CD4-positive, alpha-beta T cell treated with Interferon gamma for 1 hour (primary cell): ENCODE results near the gene ZNF132.
"Not testable (repeated sequence)": the region's sequence is repeated elsewhere in the genome, so short reads cannot be mapped to it uniquely, and the experiment has no call there.

Experiments used
- DNase-seq: peaks from one replicate; pipeline ENCODE4 v3.0.0-alpha.2; 2020

ZNF132 gene

DNA sequence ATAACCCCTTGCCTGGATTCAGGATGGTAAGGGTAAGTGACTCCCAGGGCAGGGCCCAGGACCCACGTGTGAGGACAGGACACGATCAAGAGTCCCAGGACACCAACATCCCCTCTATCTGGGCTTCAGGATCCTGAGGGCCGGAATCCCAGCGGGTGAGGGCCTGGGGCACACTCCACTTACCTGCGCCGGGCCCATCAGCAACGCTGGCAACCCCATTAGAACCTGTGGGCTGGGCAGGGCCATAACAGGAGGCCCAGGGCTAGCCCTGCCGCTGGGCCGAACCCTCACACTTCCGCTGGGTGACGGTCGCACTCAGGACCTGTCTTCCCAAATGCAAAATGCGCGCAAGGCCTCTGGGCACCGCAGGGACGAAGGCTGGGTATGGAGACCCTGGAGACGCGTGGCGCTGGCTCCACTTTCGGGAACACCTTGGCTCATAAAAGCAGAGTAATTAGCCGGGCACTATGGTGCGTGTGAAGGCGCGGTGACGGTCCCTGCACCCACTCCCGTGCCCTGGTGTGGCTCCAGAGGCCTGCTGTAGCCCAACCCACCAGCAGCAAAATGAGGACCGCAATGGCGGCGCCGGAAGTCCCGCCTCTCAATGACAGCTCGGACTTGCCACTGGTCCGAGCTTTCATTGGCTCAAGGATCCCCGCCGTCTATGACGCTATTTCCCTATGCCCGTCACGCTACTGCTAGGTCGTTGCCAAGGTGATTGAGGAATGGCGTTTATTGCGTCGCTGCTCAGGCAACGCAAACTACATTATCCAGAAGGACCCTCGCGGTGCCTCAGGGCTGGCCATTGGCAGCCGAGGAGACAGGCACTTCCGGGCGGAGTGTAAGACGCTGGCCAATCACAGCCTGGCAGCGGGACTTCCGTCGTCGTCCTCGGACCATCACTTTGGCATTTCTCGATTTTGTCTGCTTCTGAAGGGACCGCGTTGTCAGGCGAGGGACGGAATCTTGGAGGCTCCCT is at the start of gene ZNF132:
ZNF132 (minus strand) TSS at position 578 of the 979 bp plus-strand sequence; CDS start at position 246, 332 bp downstream.
- DNase-seq, result peak; percentile 99

DNA sequence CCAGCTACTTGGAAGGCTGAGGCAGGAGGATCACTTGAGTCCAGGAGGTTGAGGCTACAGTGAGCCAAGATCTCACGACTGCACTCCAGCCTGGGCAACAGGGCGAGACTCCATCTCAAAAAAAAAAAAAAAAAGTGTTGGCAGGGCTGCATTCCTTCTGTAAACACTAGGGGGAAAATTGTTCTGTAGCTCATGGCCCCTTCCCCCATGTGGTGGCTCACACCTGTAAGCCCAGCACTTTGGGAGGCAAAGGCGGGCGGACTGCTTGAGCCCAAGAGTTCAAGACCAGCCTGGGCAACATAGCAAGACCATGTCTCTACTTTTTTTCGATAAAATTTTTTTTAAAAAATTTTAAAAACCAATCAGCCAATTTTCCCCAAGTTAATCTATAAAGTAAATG is 44.4 kb upstream of the ZNF132 start:
- not testable (repeated sequence) for DNase-seq

DNA sequence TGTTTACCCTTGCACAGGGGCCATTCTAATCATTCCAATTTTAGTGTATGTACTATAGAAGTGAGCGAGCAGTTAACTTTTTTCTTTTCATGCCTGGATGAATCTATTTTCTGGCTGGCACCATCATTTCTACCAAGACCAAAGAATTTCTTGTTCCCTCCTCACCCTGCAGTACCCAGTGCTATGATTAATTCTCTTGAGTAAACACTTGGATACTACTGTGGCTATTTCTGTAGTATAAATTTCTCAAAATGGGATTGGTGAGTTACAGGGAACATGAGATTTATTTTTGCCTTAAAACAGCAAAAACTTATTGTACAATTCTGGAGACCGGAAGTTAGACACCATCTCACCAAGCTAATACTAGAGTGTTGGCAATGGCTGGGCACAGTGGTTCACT is 43.8 kb upstream of the ZNF132 start:
- no peak for DNase-seq

DNA sequence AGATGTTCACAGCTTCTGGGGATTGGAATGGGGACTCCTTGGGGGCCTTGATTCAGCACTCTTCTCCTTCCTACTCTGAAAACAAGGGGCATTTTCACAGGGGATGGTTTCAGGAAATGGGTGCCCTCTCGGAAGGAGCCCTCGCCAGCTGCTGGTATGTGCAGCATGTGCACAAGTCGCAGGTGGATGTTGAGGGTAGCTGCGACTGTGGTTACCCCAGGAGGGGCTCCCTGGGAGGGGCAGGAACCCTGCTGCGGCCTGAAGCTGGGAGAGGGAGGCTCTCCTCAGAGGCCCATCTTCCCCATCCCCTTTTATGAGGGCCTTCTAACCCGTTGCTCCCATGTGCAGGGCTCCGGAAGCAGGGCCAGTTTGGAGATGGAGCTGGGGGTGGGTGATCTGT is 42.4 kb upstream of the ZNF132 start:
- DNase-seq, result no peak

DNA sequence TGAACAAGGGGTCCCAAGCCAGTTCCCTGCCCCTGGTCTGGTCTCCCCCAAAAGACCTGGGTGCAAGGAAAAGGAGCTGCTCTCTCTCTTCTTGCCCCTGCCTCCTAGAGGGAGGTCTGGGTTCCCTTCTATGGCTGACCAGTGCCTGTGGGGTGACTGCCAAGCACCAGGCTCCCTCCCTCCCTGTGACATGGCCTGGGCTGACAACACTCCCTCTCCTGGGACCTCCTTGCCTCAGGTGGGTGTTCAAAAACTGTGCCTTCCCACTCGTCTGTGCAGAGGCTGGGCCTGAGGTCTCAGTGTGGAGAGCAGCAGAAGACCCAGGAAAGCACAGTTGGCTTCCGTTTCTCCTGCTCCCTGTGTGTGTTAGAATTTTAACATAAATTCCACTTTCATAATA is 40.9 kb upstream of the ZNF132 start:
- DNase-seq, result no peak

DNA sequence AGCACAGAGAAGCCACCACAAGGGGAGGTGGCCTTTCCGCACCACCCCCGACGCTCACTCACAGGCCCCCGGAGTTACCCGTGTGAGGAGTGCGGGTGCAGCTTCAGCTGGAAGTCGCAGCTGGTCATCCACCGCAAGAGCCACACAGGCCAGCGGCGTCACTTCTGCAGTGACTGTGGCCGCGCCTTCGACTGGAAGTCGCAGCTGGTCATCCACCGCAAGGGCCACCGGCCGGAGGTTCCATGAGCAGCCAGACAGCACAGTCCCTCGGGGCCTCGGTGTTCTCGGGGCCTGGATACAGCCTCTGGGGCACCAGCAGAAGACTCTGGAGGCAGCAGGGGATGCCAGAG is 40.5 kb upstream of the ZNF132 start:
- no peak for DNase-seq

DNA sequence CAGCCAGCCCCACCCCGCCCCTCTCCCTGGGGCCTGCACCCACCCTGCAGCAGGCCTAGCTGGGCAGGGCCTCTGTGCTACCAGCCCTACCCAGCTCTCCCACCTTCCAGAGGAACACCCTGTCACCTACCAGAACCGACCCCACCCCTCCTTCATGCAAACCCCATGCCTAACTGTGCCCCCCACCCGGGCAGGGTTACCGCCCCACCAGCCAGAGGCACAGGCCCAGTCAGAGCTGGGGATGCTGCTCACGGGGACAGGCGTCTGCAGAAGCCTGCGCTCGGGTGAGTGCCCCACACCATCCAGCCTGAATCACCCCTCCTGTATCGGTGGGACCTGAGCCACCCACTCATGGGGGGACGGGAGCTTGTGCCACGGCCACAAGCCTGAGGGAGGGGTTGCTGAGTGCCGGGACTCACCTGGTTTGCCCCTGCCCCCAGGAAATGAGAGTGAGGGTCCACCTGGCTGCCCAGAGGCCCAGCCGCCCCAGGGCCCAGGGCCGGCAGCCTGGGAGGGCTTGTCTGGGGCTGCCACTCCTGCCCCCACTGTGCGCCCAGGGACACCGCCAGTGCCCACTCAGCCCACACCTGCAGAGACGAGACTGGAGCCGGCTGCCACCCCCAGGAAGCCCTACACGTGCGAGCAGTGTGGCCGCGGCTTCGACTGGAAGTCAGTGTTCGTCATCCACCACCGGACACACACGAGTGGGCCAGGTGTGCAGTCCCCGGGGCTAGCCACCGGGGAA is 40.0 kb upstream of the ZNF132 start:
- DNase-seq, result no peak

DNA sequence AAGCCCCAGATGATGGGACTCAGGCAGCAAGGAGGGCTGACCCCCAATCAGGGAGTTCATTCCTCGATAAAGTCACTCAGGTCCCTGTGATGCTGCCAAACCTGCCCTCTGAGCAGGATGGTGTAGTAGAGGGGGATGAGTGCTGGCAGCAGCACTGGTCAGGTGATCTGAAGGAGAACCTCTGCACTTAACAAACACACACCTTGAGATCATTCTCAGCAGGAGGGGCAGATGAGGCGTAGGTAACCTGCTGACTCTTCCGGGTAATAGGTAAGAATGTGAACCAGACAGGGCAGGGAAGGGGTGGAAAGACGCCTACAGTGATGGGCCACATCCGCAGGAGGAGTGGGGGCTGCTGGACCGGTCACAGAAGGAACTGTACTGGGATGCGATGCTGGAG is 39.4 kb upstream of the ZNF132 start:
- no peak for DNase-seq

DNA sequence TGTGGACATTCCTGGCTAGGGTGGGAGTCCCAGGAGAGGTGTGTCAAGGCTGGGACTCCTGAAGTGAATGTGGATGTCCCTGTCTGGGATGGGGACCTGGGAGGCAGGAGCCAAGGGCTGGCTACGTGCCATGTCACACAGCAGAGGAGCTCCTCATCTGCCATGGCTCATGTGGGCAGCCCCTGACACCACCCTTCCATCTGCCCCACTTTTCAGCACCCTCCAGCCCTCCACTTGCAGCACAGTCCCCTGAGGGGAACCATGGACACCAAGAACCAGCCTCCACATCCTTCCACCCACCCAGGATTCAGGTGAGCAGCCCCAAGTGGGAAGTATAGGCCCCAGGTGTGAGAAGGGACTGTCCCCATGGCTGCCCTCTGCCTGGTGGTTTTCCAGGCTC is 37.9 kb upstream of the ZNF132 start:
- DNase-seq, result no peak

DNA sequence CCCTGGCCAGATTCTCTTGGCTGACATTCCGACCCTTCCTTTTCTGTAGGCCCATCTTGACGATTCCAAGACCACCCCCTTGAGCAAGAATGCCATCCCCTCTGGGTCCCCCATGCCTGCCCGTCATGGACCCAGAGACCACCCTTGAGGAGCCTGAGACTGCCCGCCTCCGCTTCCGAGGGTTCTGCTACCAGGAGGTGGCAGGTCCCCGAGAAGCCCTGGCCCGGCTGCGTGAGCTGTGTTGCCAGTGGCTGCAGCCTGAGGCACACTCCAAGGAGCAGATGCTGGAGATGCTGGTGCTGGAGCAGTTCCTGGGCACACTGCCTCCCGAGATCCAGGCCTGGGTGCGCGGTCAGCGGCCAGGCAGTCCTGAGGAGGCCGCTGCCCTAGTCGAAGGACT is 37.2 kb upstream of the ZNF132 start:
- DNase-seq, result no peak

DNA sequence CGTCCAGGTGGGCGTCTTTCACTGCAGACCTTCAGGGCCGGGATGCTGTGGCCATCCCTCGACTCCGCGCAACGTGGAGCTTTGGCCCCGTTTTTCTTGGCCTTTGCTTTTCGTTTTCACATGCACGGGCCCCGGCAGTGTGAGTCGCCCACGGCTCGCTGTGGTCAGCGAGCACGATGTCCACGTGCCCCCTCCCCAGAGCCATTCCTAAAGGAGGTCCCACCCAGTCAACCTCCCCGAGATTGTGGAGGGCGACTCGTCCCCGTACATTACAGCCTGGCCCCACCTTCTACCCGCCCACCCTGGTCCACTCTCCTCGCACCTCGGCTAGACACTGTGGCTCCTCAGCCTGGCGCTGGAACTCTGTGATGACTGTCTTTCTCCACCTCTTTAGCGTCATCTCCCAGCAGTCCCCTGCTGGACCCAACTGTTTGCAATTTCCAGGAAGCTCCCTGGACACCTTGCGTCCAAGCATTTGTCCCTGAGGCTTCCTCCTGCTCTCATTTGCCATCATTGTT is 36.6 kb upstream of the ZNF132 start:
- DNase-seq, result no peak

DNA sequence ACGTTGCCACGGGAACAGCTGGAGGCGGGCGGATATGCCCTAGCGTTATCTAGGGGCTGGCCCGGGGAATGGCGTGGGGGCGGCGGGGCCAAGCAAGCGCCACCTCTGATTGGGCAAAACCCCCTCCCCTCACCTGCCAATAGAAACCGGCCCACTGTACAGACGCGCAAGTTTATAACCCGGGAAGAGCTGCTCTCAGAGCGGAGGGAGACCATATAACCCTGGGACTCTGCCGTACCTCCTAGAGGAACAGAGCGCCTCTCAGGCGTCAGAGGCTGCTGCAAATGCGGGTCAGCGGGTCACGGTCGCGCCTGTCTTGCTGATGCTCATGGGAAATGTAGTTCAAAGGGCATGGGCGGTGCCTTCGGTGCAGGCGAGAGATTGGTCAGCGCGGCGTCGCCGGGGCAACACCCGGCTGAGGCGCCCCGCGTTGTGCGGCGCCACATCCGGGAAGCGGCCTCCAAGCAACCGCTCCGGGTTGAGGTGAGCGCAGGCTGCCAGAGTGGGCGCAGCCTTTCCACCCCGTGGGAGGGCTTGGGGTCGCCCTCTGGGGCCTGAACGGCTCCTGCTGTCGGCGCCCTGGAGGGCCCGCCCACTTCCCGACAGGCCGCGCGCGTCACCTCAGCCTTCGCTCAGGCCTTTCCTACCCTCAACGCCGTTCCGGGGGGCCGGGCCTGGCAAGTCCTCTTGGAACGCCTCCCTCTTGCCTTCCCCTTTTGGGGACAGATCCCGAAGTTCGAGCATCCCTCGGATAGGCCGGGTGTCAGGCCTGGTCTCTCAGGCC is 36.0 kb upstream of the ZNF132 start, which contains the start of gene ZNF446:
ZNF446 (plus strand) TSS at position 639 of the 784 bp plus-strand sequence. CDS start 867 bp downstream, outside the sequence.
- peak; percentile 96 for DNase-seq

DNA sequence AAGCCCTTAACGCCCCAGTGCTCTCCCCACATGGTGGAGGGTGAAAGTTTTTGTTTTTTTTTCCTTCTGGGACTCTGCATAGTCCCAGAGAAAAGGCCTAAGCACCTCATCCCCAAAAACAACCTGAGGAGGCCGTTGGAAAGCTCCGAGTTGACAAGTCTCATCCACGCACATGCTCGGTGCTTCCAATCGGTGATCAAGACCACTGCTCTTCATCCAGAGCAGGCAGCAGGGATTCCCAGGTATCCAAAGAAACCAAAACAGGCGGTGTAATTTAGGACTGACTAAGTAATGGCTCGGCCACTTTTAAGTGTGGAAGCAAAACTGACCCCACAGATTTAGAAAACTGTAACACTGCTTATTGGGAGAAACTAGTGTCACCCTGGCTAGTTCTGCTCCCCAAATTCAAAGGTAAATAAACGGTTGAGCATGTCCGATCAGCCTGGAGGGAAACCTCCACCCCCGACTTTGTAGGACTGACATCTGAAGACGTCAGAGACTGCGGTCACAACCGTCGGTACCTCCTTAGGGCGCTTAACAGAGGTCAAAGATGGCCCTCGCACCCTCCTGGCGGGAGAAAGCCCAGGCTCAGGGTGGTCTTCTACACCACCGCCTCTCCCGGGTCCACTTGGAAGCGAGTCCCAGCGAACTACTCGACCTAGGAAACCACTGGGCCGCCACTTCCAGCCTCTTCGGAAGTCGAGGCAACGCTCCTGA is 35.2 kb upstream of the ZNF132 start:
- DNase-seq, result no peak

DNA sequence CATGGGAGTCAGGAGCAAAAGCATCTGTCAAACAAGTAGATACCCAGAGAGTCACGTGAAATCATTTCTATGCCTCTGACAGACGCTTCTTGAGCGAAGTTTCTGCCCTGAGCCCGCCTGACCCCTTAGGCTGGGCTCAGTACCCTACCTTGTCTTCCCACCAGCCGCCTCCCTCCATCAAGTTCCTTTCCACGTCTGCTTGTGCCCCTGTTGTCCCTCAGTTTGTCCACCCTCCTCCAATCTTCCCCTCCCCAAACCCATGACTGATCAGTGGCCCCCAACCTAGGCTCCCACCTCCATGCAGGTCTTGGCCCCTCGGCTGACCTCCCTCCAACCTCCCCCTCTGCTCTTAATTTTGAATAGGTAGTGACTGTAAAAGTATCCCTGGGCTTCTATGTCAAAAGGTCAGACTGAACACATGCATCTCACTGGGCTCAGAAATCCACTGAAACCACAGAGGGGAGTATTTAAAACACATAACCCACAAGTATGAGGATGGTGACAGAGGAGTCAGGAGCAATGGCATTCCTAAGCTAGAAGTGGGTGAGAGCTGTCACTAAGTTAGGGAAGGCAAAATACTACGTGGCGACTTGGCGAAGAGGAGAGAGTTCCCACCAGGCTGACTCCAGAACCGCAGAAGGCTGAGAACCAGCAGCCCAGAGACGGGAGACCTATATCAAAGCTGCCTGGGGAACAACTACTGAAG is 34.5 kb upstream of the ZNF132 start:
- no peak for DNase-seq

DNA sequence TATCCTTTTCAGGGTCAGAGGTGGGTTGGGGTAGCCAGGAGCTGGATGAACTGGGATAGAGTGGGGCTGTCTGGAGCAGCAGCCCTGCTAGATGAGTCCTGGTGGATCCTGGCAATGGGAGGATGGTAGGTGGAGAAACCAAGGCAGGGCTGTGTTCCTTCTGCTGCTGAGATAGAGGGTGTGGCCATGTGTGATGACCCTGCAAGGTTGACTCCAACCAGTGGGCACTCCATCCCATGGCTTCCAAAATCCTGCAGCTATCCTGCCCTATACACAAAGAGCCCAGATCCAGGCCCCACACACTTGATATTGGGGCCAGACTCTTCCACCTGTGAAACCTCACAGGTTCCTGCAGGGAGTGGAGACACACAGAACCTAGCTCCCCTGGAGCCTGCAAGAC is 33.8 kb upstream of the ZNF132 start:
- no peak for DNase-seq

DNA sequence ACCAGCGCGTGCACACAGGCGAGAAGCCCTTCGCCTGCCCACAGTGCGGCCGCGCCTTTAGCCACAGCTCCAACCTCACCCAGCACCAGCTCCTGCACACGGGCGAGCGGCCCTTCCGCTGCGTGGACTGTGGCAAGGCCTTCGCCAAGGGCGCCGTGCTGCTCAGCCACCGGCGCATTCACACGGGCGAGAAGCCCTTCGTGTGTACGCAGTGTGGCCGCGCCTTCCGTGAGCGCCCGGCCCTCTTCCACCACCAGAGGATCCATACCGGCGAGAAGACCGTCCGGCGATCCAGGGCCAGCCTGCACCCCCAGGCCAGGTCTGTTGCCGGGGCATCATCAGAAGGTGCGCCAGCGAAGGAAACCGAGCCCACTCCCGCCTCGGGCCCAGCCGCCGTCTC is 31.8 kb upstream of the ZNF132 start:
- DNase-seq, result no peak

DNA sequence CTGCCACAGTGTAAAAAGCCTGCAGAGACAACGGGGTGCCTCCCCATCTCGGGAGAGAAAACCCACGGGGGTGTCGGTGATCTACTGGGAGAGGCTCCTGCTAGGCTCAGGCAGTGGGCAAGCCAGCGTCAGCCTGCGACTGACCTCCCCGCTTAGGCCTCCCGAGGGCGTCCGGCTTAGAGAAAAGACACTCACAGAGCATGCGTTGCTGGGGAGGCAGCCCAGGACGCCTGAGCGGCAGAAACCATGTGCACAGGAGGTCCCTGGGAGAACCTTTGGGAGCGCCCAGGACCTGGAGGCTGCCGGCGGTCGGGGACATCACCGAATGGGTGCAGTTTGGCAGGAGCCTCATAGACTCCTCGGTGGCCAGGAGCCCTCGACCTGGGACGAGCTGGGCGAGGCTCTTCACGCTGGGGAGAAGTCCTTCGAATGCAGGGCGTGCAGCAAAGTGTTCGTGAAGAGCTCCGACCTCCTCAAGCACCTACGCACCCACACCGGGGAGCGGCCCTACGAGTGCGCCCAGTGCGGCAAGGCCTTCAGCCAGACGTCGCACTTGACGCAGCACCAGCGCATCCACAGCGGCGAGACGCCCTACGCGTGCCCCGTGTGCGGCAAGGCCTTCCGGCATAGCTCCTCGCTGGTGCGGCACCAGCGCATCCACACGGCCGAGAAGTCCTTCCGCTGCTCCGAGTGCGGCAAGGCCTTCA is 31.0 kb upstream of the ZNF132 start:
- not testable (repeated sequence) for DNase-seq

DNA sequence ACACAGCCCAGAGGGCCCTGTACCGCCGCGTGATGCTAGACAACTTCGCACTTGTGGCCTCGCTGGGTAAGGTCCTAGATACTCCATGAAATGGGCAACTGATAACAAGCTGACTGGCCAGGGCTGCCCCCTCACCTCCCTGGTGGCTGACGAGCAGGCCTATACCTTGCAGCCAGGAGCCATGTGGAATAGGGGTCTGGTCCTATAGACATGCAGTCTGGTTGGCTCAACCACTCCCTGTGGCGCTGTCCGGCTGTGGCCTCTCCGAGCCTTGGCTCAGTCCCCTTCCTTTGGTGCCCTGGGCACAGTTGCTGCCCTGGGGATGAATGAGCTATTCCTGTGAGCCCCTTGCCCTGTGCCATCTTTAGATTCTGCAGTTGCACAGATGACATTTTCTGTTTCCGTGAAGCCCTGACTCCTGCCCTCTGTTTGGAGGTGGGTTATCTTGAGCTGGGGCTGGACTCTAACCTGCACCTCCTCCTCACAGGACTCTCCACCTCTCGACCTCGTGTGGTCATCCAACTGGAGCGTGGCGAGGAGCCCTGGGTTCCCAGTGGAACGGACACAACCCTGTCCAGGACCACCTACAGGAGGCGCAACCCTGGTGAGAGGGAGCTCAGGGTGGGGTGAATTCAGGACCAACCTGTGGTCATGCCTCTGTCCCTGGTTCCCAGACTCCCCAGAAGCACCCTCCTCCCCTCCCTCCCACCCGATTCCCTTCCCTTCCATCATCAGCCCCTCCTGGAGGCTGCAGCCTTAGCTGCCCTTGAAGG is 29.5 kb upstream of the ZNF132 start:
- no peak for DNase-seq

DNA sequence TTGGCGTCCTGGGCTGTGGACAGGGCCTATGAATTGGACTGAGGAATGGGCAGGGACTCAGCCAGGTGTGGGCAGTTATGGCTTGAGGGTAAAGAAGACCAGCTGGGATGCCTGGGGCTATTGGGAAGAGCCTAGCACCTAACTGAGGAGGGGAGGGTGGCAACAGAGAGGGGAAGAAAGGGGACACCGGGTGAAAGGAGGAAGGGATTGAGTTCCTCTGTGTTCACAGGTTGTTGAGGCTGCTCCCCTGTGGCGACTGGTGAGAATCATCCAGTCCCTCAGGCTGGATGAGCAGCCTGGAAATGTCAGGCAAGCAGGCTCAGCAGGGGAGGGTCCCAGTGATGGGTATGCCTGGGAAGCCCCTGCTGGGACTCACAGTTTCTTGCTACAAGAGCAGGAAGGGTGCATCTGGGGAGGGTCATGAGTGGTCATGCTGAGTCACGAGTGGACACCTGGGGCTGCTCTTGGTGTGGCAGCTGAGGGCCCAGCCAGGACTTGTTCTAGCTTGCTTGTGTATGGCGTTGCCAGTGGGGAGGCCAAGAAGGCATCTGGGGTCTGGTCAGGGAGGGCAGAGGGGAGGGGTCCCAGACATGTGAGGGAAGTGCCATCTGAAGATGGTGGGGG is 28.4 kb upstream of the ZNF132 start:
- no peak for DNase-seq
